DMS153 (cell line): ENCODE results near the gene PRR23E.

ENCODE experiments used
- DNase-seq: peaks from one replicate; lab custom pipeline; 2025; lab: John Stamatoyannopoulos, UW

PRR23E gene

GRCh38 chr3:127185268-127185667 is 7.7 kb upstream of the PRR23E start:
- DNase-seq = no peak

GRCh38 chr3:127185962-127186674 is 6.8 kb upstream of the PRR23E start:
- no peak for DNase-seq

GRCh38 chr3:127187316-127187715 is 5.6 kb upstream of the PRR23E start:
- no peak for DNase-seq

- DNase-seq = no peak
Observed at GRCh38 chr3:127193341-127193740, 410 bp downstream of the PRR23E start.

- DNase-seq = no peak
Observed at GRCh38 chr3:127193775-127194174, 844 bp downstream of the PRR23E start.

GRCh38 chr3:127194601-127195187 is 1.8 kb downstream of the PRR23E start:
- DNase-seq = no peak

- DNase-seq = no peak
Observed at GRCh38 chr3:127195417-127195816, 2.5 kb downstream of the PRR23E start.

GRCh38 chr3:127196002-127196401 is 3.1 kb downstream of the PRR23E start:
- no peak for DNase-seq

GRCh38 chr3:127196466-127197299 is 3.8 kb downstream of the PRR23E start:
- no peak for DNase-seq

- DNase-seq = no peak
Observed at GRCh38 chr3:127197300-127198189, 4.6 kb downstream of the PRR23E start.

GRCh38 chr3:127200086-127200691 is 7.3 kb downstream of the PRR23E start:
- DNase-seq = no peak

- no peak for DNase-seq
Observed at GRCh38 chr3:127203024-127203423, 10.1 kb downstream of the PRR23E start.

- DNase-seq = no peak
Observed at GRCh38 chr3:127204841-127205582, 12.1 kb downstream of the PRR23E start.

GRCh38 chr3:127206154-127206553 is 13.2 kb downstream of the PRR23E start:
- no peak for DNase-seq

GRCh38 chr3:127206611-127207516 is 13.9 kb downstream of the PRR23E start:
- no peak for DNase-seq

GRCh38 chr3:127207727-127208482 is 15.0 kb downstream of the PRR23E start:
- DNase-seq = no peak

- no peak for DNase-seq
Observed at GRCh38 chr3:127208483-127209100, 15.7 kb downstream of the PRR23E start.

- no peak for DNase-seq
Observed at GRCh38 chr3:127209155-127209839, 16.4 kb downstream of the PRR23E start.
